ENCODE results near the gene DGKB.

The DGKB gene

GRCh38 chr7:14682910-14683465 is 219.6 kb downstream of the DGKB start:
- DNase-seq, result no peak

- DNase-seq, result no peak
These were observed 225.7 kb downstream of the DGKB start for GRCh38 chr7:14676896-14677295.

- DNase-seq, result no peak
These were observed 229.3 kb downstream of the DGKB start for GRCh38 chr7:14673202-14673601.

GRCh38 chr7:14666913-14667312 is 235.6 kb downstream of the DGKB start:
- DNase-seq, result no peak

GRCh38 chr7:14666304-14666703 is 236.2 kb downstream of the DGKB start:
- DNase-seq, result no peak

GRCh38 chr7:14639801-14640200 is 262.8 kb downstream of the DGKB start:
- peak; percentile 68 for DNase-seq

GRCh38 chr7:14639329-14639728 is 263.2 kb downstream of the DGKB start:
- no peak for DNase-seq

- no peak for DNase-seq
These were observed 264.6 kb downstream of the DGKB start for GRCh38 chr7:14637968-14638367.

- no peak for DNase-seq
These were observed 266.6 kb downstream of the DGKB start for GRCh38 chr7:14635955-14636354.

- DNase-seq, result no peak
These were observed 272.5 kb downstream of the DGKB start for GRCh38 chr7:14630048-14630447.

- no peak for DNase-seq
These were observed 274.0 kb downstream of the DGKB start for GRCh38 chr7:14628516-14628915.

GRCh38 chr7:14626076-14626475 is 276.5 kb downstream of the DGKB start:
- no peak for DNase-seq

GRCh38 chr7:14622559-14622958 is 280.0 kb downstream of the DGKB start:
- no peak for DNase-seq

GRCh38 chr7:14606101-14606500 is 296.4 kb downstream of the DGKB start:
- no peak for DNase-seq

- DNase-seq, result no peak
These were observed 297.9 kb downstream of the DGKB start for GRCh38 chr7:14604606-14605005.

GRCh38 chr7:14602851-14603250 is 299.7 kb downstream of the DGKB start:
- no peak for DNase-seq

- no peak for DNase-seq
These were observed 301.7 kb downstream of the DGKB start for GRCh38 chr7:14600766-14601367.

- no peak for DNase-seq
These were observed 303.6 kb downstream of the DGKB start for GRCh38 chr7:14598978-14599377.

GRCh38 chr7:14596421-14596820 is 306.1 kb downstream of the DGKB start:
- no peak for DNase-seq

GRCh38 chr7:14590206-14590605 is 312.3 kb downstream of the DGKB start:
- DNase-seq, result no peak

- no peak for DNase-seq
These were observed 317.3 kb downstream of the DGKB start for GRCh38 chr7:14585232-14585631.

GRCh38 chr7:14583518-14583917 is 319.0 kb downstream of the DGKB start:
- no peak for DNase-seq

GRCh38 chr7:14582010-14582409 is 320.5 kb downstream of the DGKB start:
- DNase-seq, result no peak

GRCh38 chr7:14579971-14580370 is 322.6 kb downstream of the DGKB start:
- DNase-seq, result no peak

- no peak for DNase-seq
These were observed 326.0 kb downstream of the DGKB start for GRCh38 chr7:14576578-14576977.

All from NCI-H774 (cell line).